Stimulated activated CD8-positive, alpha-beta memory T cell treated with anti-CD3 and anti-CD28 coated beads, Interleukin-12 subunit alpha, Interleukin-12 subunit beta, amount 100 ng/mL, for 24 hours (primary cell): ENCODE measurements around the gene CKAP2L.

Experiments used
- DNase-seq: peaks from one replicate; pipeline ENCODE4 v3.0.0-alpha.2; 2020; ENCODE audit errors: extremely low read depth

Gene CKAP2L

GRCh38 chr2:112792419-112792818 lies 28.0 kb upstream of the CKAP2L start:
- no peak for DNase-seq

GRCh38 chr2:112791693-112792230 lies 27.4 kb upstream of the CKAP2L start:
- no peak for DNase-seq

DNA sequence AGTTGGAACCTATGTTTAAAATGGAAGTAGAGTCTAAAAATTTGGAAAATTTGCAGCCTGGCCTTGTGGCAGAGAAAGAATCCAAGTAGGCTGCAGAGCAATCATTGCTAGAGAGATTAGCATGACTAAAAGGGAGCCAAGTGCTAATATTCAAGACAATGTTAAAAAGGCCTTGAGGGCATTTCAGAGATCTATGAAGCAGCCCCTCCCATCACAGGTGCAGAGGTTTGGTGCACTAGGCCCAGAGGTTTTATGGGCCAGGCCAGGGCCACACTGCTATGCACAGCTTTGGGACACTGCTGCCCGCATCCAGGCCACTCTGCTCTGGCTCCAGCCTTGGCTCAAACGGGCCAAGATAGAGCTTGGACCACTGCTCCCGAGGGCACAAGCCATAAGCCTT lies 26.6 kb upstream of the CKAP2L start:
- no peak for DNase-seq

- no peak for DNase-seq
Measured at GRCh38 chr2:112790305-112790704, 25.9 kb upstream of the CKAP2L start.

DNA sequence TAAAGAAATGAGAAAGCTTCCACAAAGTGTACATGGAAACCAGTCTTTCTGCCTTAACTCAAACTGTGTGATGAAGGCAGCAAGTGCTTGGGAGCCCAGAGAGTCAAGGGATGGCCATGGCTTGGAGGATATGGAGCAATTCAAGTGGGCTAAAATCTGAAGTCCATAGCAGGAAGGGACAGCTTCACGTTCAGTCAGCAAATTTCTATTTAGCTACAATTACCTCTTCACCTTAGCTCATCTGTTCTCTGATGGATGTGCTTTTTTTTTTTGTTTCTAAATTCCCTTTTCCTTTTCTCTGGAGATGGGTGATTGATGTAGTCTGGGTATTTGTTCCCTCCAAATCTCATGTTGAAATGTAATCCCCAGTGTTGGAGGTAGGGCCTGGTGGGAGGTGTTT lies 24.8 kb upstream of the CKAP2L start:
- DNase-seq = no peak

DNA sequence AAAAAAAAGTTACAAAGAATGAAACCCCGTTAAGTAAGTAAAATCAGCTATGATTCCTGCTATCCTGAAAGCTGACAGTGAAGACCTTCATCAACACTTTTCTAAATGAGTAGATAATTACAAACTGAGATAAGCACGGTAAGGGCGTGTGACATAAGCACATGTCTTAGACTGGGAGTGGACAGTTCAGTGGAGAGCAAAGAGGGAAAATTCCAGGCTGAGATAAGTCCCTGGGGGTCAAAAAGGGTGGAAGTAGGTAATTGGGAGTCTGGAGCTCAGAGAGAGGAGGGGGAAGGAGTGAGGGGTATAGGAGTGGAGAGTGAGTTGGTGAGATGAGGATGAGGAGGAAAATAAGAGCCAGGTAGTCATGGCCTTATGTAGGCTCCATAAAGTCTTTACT lies 24.2 kb upstream of the CKAP2L start:
- no peak for DNase-seq

DNA sequence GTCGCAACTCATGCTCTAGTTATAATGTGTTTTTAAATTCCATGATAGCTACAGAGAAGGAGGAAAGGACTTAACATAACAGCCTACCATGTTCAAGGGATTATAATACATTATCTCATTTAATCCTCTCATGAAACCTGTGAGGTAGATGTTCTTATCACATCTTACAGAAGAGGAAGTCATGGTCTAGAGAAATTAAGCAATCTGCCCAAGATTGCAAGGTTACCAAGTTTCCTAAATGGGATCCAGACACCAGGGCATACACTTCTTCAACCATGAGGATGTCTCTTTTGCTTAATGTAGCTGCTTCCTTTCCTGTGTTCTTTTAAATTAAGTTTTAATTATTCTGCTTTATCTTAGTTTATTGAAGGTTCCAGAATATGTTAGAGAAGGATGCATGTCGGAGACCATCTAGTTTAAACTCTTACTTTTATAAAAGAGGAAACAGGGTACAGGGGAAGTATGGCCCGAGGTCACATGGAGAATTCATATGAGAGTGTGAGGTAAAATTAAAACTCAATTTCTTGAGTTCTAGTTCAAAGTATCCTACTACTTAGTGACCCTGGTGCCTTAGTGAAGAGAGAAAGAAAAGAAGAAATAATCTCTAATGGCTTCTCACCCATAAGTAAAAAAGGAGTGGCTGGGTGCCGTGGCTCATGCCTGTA lies 23.5 kb upstream of the CKAP2L start:
- no peak for DNase-seq

- DNase-seq = no peak
Measured at GRCh38 chr2:112787294-112787693, 22.9 kb upstream of the CKAP2L start.

- no peak for DNase-seq
Measured at GRCh38 chr2:112784199-112785189, 20.1 kb upstream of the CKAP2L start, which contains the start of gene IL1A. Gene IL1A (minus strand): TSS chr2:112784493. CDS start chr2:112783770, 723 bp downstream.

DNA sequence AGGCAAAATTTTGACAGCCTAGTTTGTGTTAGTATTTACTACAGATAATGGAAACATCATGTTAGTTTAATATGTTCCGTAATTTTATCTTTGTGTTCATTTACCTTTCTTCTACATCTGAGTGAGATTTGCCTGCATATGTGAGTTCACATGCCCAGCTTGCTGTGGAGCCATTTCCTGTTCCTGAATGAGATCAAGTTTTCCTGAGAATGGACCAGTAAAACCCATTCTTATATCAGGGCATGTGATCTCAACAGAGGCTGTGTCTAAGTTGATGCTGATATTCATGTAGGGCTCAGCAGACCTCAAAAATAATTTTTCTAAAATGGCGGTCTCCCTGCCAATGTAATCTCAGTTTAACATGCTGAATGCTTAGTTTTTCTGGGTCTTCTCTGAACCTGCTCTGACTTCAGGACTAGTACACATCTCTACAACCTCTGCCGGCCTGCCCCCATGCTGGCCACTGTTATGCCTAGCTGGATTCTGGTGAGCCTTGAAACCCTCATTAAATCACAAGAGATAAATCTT lies 18.8 kb upstream of the CKAP2L start:
- no peak for DNase-seq

DNA sequence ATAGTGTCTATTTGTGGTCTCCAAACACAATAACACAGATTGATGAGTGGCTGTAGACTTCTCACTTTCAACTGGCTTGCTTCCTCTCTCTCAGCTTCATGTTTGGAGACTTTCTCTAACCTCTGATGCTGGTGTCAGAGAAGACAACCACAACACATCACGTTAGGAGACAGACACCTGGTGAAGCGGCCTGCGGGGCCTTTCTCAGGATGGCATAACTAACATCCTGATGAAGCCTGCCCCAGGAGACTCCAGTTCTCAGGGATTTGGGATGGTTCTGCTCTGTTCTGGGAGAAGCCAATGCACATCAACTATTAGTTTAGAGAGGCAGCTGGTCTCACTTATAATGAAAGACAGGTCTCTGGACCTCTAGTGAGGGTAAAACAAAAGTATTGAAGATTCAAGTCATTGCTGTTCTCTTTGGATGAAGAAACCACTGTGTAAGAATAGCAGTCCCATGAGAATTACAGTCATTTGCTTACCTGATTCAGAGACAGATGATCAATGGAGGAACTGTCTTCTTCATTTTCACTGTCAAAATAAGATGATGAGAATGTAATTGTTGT lies 17.9 kb upstream of the CKAP2L start:
- DNase-seq = no peak

DNA sequence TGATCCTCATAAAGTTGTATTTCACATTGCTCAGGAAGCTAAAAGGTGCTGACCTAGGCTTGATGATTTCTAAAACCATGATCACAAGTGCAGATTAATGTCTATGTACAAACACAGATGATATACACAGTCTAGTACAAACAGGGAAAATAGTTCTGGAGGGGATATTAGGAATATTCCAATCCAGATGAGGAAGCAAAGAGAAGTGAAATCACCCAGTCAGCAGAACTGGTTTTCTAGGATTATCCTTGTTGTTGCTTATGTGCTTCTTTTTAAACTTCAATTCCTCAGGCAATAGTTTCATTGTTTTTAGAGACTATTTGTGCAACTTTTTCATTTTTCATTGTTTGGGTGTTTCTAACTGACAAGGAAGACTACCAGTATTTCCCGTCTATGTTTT lies 15.2 kb upstream of the CKAP2L start:
- no peak for DNase-seq

DNA sequence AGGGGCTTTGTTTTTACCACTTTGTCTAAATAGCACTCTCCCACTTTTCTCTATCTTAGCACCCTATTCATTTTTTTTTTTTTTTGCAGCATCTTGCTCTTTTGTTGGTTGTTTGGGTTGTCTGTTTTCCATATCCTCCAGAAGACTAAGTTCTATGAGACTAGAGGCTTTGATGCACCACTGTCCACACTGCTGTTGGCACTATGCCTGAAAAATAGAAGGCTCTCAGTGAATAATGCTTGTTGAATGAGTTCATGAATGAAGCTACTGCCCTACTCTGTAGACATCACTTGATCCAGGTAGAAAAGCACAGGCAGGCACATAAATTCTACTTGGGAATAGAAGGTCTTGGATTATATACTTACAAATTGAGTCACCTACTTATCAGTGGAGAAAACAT lies 12.6 kb upstream of the CKAP2L start:
- DNase-seq = no peak

DNA sequence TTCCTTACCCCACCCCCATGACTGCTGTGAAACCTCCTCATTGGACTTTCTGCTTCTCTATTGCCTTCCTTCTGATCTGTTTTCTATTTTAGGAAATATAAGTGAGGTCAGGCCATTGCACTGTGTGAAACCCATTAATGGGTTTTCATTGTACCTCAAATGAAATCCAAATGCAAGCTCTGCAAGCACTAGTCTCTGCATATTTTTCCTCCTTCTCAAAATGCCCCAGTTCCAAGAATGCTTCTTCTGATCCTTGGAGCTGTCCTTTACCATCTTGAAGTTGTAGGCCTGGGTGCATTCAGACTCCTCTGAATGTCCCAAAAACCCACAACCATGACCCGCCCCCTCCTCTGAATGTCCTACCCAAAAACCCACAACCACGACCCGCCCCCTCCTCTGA lies 11.7 kb upstream of the CKAP2L start:
- no peak for DNase-seq

DNA sequence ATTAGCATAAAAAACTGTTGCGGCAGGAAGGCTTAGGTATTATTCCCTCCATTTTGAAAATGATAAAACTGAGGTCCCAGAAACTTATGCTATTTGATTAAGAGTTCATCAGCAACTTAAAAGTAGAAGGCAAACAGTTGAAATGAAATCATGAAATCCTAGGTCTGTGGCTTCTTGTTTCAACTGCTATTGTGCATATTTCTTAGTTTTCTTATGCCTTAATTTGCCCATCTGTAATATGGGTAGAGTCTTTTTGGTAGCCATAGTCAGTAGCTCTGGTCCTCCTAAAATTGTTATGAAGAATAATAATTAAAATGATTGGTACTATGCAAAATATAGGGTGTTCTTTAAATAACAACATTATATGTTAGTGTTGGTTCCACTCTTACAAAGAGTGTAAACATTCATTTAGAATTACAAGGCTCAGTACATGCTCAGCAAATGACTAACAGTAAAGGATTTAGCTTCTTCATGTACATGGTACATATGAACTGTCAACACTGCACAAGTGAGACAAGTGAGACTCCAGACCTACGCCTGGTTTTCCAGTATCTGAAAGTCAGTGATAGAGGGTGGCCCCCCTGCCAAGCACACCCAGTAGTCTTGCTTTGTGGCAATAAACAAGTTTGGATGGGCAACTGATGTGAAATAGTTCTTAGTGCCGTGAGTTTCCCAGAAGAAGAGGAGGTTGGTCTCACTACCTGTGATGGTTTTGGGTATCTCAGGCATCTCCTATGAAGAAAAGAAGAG lies 10.3 kb upstream of the CKAP2L start:
- DNase-seq = no peak

- no peak for DNase-seq
Measured at GRCh38 chr2:112773556-112773955, 9.1 kb upstream of the CKAP2L start.

DNA sequence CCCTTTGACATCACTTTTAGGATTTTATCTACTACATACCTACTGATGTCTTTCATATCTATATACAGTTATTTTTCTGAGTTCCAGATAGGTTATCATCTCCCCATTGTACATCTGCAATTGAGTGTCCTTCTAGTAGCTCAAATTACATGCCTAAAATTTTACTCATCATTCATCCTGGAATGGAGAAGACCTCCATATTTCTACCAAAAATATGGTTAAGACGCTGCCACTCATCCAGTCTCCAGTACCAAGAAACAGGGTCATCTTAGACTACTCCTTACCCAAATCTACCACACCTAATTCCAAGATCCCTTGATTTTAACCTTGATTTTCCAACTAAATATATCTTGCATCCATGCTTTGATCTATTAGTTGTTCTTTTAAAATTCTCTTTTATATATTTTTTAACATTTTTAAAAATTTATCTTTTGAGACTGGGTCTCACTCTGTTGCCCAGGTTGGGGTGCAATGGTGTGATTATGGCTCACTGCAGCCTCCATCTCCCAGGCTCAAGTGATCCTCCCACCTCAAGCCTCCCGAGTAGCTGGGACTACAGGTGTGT lies 8.6 kb upstream of the CKAP2L start:
- DNase-seq = no peak

DNA sequence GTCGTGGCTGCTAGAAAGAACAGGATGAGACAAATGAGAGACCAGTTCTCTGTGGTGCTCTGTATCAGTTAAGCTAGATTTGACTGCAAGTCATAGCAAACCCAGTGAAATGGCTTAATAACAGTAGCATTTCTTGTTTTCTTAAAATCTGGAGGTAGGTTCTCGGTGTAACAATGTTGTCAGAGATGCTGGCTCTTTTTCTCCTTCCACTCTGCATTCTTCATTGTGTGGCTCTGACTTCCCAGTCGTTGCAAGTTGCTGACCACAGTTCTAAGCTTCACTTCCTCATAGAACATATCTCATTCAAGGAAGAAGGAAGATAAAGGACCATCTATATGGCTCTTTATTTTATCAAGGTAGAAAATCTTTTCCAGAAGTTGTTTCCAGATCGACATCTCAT lies 7.9 kb upstream of the CKAP2L start:
- DNase-seq = no peak

DNA sequence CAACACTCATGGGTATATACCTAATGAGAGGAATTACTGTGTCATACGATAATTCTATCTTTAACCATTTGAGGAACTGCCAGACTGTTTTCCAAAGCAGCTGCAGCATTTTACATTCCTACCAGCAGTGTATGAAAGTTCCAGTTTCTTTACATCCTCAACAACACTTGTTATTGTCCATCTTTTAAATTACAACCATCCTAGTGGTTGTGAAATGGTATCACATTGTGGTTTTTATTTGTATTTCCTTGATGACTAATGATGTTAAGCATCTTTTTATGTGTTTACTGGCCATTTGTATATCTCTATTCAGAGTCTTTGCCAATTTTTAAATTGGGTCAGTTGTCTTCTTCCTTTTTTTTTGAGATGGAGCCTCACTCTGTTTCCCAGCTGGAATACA lies 4.0 kb upstream of the CKAP2L start:
- no peak for DNase-seq

DNA sequence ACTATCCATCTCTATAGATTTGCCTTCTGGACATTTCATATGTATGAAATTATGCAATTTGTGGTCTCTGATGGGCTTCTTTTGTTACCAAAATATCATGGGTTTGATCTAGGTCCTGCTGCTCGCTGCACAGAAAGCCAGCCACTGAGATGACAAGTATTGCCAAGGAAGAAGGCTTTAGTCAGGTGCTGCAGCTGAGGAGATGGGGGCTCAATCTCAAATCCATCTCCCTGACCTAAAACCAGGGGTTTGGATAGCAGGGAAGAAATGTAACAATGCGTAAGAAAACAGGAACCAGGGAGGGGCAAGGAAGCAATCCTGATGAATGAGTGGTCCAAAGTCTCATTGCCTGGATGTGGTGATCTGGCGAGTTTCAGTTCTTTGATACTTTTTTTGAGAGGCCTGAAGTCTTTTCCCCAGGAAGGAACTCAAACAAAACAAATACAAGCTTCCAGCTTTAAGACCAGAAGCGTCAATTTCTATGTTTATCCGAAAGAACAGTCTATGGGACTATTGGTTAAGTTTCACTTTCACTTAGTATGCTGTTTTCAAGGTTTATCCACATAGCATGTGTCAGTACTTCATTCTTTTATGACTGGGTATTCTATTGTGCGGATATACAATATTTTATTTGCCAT lies 3.4 kb upstream of the CKAP2L start:
- no peak for DNase-seq

DNA sequence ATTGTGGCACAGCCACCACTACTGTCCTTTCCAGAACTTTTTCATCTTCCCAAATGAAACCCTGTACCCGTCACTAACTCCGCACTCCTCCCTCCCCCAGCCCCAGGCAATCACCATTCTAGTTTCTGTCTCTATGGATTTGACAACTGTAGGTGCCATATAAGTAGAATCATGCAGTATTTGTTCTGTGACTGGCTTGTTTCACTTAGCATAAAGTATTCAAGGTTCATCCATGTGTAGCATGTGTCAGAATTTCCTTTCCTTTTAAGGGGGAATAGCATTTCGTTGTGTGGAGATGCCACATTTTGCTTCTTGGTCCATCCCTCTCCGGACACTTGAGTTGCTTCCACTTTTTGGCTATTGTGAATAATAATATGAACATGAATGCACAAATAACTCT lies 842 bp upstream of the CKAP2L start:
- no peak for DNase-seq
